IPS-18a (cell line): ENCODE measurements around the gene FAM78B.

Experiments
- H3K27ac ChIP-seq: one replicate; pipeline ENCODE4 v1.5.1; 2013; ENCODE audit warnings: low read length
- H3K27me3 ChIP-seq: one replicate; pipeline ENCODE4 v1.6.1; 2013; ENCODE audit warnings: mild to moderate bottlenecking, low read length; ENCODE audit not compliant: control insufficient read depth, insufficient read depth
- H3K36me3 ChIP-seq: one replicate; pipeline ENCODE4 v1.6.1; 2013; ENCODE audit warnings: low read depth, low read length; ENCODE audit not compliant: control insufficient read depth
- H3K4me1 ChIP-seq: one replicate; pipeline ENCODE4 v1.6.1; 2013; ENCODE audit warnings: low read depth, low read length; ENCODE audit not compliant: control insufficient read depth
- H3K4me3 ChIP-seq: one replicate; pipeline ENCODE4 v1.5.1; 2013; ENCODE audit warnings: low read length
- H3K9ac ChIP-seq: one replicate; pipeline ENCODE4 v1.6.1; 2013; ENCODE audit warnings: mild to moderate bottlenecking, low read length, moderate library complexity
- H3K9me3 ChIP-seq: one replicate; pipeline ENCODE4 v1.6.1; 2013; ENCODE audit warnings: low read depth, low read length; ENCODE audit not compliant: control insufficient read depth

Gene FAM78B

DNA sequence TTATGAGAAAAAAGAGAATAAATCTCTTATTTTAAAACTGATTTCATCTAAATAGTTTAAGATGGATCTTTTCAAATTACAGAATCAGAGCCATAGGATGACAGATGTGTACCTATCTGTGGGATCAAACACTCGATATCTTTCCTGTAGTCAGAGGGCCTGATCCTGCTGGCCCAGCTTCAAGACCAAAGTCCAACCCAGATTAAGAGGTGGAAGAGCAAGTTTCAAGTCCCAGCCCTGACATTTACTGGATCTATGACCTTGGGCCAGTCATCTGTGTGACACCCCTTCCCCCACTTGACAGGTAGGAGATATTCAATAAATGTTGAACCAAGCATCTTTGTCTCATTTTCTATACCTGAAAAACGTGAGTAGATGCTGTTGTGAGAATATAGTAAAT lies 140.7 kb downstream of the FAM78B start:
- H3K4me1 ChIP-seq: no peaks in the 10 kb centered on the region
- H3K4me3 ChIP-seq: no peak overlapping the region
- H3K9me3 ChIP-seq: no peaks in the 10 kb centered on the region
- H3K27me3 ChIP-seq: no peaks in the 10 kb centered on the region
- no peak overlapping the region for H3K27ac ChIP-seq
- H3K9ac ChIP-seq: no peak overlapping the region
- no peaks in the 10 kb centered on the region for H3K36me3 ChIP-seq

DNA sequence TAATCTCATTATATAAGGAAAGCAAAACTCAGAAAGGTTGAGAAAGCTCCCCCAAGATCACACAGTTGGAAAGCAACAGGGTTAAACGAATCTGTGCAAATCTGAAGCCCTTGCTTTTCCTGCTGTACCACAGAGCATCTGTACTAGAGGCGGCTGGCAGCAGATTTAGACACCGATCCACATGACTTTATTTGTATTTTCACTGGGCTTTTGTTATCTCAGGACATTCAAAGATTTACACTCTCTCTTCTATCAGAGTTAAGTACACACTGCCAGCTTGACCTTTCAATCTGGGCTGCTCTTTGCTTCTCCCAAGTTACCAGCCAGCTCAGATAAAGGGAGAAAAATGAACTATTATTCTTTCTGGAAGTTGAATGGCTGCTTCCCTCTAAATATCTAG lies 146.6 kb downstream of the FAM78B start:
- H3K4me3 ChIP-seq: no peak overlapping the region
- H3K27ac ChIP-seq: no peak overlapping the region
- H3K9me3 ChIP-seq: no peaks in the 10 kb centered on the region
- H3K9ac ChIP-seq: no peak overlapping the region
- no peaks in the 10 kb centered on the region for H3K36me3 ChIP-seq
- no peaks in the 10 kb centered on the region for H3K4me1 ChIP-seq
- no peaks in the 10 kb centered on the region for H3K27me3 ChIP-seq
